HG03139 (cell line): ENCODE results near the gene INVS.
"Not testable (repeated sequence)": the region's sequence is repeated elsewhere in the genome, so short reads cannot be mapped to it uniquely, and the experiment has no call there.

Experiments used
- ATAC-seq: cut with Tn5 transposase; IDR thresholded peaks from one replicate; pipeline ENCODE4 v1.9.1; 2021; ENCODE audit not compliant: unreplicated experiment

Gene INVS

DNA sequence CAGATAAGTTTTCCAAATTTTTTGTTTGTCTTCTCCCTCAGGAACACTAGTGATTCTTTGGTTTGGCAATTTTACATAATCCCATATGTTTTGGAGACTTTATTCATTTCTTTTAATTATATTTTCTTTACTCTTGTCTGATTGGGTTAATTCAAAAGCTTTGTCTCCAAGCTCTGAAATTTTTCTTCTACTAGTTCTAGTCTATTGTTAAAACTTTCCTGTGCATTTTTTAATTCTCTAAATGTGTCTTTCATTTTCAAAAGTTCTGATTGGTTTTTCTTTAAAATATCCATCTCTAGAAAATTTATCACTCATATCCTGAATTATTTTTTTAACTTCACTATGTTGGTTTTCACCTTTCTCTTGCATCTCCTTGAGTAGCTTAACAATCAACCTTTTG, 92.2 kb downstream of the INVS start:
- ATAC-seq: no peak

DNA sequence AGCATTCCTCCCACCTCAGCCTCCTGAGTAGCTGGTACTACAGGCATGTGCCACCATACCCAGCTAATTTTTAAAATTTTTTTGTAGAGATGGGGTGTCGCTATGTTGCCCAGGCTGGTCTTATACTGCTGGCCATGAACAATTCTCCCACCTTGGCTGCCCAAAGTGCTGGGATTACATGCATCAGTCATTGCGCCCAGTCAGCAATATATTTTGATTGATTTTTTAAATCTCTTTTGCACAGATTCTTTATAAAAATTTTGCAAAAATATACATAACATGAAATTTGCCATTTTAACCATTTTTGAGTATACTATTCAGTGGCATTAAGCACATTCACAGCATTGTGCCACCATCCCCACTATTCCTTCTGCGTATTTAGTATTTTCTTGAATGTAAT, 94.0 kb downstream of the INVS start:
- ATAC-seq: no peak

DNA sequence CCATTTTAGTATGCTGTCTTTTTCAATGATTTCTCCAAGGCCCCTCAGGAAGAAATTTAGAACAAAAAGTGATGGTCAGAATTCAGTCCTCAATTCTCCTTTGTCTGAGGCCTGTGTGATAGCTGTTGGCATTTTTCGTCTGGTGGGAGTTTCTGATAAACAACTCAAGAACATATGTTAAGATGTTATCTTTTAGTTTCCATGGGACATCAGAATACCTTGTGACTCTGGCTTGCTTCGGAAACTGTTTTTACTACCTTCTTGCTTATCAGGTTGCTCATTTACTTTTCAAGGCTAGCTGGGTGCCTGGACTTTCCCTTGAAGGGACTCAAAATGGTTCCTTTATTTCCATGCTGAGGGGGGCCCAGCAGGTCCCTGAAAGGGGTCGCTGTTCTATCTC, 97.2 kb downstream of the INVS start:
- no peak for ATAC-seq

DNA sequence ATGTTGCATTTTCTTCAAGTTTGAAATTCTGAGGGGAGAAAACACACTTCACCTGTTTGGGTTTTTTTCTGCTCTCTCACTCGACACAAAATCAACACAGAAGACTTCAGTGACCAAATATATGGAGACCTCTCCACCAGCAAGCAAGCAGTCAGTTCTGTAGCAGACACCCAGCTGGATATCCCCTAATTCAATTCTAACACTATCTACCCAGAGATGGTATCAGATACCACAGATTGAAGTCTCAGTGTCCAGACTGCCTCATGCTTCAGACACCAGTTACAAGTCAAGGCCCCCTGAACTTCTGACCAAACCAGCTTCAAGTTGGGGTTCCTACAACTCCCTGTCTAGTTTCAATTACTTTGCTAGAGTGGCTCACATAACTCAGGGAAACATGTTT, 97.8 kb downstream of the INVS start:
- ATAC-seq: no peak

DNA sequence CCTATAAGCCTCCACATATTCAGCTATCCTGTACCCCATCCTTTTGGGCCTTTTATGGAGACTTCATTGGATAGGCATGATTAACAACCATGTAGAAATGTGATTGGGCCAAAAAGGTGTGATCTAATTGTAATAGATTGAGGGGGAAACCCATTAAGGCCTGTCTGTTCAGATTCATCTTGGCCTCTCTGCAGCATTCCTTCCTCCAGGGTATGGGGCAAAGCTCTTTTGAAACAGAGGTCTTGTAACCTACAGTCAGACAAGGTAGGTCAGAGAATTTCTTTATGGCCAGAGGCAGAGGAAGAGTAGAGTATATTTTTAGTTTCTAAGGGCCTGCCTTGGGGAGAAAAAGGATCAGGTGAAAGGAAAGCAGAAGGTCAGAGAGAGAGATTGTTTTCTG, 98.5 kb downstream of the INVS start:
- no peak for ATAC-seq

DNA sequence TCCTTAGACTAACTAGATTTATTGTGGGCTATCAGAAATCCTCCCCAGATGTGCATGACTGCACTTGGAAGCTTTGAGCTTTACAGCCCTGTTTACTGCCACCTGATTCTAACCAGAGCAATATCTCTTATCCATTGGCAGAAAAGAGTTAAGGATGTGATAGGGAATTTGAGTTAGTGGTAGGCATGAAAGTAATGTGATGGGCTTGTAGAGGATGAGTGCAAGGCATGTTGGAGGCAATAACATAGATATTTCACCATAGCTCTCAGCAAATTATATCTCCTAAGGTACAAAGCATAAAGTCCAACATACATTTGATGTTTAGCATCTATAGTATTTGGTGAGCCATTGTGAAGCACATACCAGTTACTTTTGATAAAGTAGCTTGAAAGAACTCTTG, 103.8 kb downstream of the INVS start:
- no peak for ATAC-seq

DNA sequence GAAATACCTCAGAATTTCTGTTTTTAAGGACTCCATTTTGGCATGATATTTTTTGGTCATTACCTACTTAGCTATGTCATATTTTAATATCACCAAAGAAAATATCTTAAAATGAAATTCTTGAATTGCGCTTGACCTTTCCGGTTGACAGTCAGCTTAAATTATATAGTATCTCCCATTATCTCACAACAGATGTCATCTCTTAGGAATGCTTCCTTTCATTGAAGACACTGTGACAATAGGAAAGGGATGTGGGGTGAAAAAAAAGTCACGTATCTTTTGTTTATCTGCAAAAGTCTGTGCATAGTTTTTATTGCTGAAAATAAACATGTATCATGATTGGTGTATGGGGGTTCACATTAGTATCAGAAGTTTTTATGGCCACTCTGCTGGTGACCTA, 105.8 kb downstream of the INVS start:
- ATAC-seq: no peak

DNA sequence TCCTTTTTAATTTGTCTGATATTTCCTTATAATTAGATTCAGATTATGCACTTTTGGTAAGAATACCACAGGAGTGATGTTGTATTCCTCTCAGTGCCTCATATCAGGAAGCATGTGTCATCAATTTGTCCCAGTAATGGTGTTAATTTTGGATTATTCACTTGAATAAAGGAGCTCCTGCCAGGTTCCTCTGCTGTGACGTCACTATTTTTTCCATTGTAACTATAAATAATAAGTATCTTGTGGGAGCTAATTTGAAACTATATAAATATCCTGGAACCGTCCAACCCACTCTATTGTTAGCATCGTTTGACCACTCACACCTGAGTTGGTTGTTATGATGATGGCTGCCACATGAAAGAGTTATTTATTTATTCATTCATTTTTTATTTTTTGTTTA, 107.9 kb downstream of the INVS start:
- no peak for ATAC-seq

DNA sequence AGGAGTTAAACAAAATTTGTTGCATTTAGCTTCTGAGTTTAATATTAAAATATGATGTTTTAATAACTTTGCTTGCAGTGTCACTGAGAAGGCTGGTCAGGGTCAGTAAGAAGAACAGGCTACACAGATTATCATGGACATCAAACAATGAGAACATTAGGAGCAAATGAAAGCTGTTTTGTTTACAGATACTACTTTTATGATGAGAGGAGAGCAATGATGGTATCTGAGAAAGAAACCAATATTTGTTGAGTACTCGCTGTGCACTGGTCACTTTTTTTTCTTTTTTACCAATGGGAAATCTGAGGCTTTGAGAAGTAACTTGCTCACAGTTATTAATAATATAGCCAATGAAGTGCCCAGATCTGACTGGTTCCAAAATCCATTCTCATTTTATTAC, 109.6 kb downstream of the INVS start:
- no peak for ATAC-seq

DNA sequence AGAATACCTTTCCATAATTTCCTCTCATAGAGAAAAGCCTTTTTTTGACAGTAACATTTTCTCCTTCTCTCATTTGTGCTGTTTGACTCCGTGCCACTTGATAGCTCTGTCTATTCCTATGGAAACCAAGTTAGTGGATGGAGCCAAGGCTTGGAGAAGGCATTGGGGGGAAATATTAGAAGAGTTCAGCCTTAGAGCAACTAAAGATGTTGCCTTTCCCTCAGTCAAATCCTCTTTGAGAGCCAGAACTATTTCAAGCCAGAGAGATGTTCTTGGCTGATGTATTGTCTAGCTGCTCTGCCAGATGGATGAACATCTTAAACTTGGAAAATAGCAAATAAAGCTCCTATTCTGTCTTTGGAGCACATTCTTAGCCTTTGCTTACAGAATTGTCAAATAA, 112.4 kb downstream of the INVS start:
- ATAC-seq: no peak

DNA sequence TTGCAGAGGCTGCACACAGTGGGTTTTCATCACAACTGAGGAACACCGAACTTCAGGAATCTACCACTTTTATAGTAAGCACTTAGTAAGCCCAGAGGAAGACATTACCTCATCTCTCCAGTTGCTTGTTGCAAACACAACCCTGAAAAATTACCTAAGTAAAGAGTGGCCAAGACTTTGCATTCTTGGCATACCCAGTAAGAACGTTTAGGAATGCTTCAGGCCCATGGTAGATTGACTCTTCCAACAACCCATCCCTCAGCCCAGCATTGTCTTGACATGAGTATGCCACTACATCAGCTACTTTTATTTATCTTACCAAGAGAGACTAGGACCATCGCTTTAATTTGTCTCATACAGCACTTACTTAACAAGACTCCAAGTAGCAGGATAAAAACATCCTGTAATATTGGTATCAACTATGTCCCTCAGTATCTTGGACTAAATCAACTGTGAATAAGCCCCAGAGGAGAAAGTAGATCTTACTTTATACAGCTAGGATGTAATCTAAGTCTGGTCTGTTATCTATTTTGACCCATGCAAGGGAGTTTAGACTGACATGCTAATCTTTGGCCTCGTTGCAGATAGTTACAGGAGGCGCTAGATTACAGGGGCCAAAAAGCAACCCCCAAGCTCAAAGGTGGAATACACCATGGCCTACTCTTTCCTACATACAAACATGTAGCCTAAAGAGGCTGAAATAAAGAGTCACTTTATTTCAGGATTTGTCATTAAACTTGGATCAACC, 114.9 kb downstream of the INVS start:
- no peak for ATAC-seq

DNA sequence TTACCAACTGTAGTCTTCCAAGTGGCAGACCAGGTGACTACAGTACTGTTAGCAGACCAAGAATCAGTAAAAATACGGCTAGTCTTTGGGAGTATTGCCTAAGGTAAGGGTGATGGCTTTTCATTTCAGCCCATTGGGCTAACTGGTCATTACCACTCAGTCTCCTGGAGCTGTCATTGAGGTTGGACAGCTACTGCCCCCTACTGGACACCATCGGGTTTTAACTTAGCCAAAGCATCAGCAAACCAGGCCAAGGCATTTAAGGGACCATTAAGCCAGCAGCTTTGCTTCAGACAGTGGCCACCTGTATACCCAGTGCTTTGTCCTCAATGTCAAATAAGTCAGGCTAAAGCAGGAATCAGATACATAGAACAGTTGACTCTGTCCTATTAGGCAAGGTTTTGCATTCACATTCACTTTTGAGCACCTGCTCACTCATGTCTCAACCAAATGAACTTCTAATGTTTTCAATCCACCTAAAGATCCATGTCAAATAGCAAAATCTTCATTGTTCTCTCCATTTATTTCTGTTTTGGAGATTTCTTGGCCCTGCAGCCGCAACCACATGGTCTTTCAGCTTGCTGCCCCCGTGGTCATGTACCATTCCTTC, 117.2 kb downstream of the INVS start:
- ATAC-seq: no peak

DNA sequence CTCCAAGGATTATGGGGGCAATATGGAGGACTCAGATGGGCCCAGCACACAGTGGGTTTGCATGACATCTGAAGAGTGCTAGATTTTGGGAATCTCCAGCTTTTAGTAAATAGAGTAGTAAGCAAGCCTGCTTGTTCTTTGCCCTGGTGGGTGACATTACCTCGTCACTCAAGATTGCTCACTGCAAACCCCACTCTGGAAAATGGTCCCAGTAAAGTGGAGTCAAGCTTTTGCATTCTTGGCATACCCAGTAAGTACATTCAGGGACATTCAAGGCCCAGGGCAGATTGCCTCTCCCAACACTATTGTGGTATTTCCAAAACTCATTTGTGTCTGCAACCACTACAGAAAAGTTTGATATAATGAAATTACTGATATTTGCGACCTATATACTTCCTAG, 118.5 kb downstream of the INVS start:
- ATAC-seq: no peak

DNA sequence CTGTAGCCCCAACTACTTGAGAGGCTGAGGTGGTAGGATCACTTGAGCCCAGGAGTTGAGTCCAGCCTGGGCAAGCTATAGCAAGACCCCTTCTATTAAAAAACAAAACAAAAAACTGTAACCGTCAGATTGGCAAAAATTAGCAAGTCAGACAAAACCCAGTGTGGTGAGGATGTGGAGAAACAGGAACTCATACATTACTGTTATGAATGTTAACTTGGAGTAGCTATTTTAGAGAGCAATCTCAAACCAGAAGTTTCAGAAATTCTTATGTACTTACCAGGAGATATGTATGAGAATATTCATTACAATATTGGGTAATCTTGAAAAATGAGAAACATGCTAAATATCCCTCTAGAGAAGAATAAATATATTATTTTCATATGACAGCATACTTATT, 120.3 kb downstream of the INVS start:
- ATAC-seq: peak; percentile 53

DNA sequence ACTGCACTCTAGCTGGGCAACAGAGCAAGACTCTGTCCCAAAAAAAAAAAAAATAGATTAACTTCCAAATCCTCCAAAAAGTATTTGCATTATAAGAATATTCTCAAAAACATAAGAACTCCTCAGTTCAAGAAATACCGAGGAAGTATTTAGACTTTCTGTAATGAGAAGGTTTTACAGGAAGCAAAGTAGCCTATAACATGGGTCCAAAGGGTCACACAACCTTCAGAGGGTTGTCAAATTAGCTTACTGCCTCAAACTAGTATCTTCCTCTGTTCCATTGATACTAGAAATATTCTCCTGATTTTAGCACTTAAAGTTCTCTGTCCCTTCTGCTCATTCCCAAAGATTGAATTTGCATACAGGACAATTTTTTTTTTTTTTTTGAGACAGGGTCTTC, 121.9 kb downstream of the INVS start:
- no peak for ATAC-seq

DNA sequence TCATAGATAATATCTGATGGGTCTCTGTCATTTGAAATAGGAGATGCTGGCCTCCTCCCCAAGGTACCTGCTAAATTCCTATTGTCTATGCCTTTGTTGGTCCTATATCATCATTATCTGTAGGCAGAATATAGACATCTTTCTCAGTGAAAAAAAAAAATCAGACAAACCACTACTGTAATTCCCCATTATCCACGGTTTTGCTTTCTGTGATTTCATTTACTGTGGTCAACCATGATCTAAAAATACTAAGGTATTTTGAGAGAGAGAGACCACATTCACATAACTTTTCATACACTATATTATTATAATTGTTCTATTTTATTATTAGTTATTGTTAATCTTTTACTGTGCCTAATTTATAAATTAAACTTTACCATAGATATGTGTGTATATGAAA, 122.5 kb downstream of the INVS start:
- no peak for ATAC-seq

DNA sequence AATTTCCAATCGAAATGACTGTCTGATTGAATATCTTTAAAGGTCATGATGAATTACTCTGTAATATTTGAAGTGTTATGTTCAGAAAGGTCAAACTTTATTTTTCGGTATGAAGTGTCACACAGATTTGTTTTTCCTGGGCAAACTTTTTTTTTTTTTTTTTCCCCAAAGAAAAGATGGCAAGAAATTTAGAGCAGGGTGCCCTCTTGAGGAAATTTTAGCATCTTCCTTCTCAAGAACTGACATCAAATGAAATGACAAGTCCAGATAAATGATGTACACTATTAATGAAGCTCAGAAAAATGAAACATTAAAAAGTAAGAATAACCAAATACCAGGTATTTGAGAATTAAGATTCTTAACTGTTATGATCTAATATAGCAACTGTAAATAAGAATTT, 123.6 kb downstream of the INVS start:
- ATAC-seq: no peak

DNA sequence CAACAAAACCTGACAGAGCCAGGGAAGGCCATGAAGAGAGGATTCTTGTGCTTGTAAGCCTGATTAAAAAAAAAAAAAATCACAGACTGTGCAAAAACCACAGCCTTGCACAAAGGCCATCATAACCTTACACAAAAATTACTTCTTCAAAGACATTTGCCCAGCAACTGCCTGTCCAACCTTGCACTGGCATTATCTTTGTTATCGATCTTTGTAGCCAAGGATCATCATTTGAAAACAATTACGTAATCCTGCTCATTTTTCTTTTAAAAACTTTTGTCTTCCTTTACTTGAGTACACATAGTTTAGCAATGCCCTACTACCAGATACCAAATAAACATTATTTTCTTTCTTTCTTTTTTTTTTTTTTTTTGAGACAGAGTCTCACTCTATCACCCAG, 128.6 kb downstream of the INVS start:
- no peak for ATAC-seq

DNA sequence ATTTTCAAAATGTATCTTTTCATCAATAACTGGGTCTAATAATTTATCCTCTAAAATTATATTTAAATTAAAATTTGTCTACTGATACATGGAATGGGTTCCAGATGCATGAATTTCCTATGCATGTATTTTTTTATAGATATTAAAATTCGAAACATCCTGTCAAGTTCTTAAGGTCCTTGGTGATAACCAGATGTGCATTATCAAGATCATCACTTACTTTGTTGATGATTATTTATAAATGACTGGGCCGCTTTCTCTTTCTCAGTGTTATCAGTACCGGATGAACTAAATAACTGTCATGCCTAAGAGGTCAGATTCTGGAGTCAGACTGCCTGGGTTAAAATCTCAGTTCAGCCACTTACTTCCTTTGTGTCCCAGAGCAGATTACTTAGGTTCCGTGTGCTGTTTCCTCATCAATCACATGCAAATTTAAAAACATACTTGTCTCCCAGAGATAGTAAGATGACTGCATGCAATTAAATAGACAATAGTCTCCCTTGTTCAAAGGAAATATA, 129.4 kb downstream of the INVS start:
- no peak for ATAC-seq

DNA sequence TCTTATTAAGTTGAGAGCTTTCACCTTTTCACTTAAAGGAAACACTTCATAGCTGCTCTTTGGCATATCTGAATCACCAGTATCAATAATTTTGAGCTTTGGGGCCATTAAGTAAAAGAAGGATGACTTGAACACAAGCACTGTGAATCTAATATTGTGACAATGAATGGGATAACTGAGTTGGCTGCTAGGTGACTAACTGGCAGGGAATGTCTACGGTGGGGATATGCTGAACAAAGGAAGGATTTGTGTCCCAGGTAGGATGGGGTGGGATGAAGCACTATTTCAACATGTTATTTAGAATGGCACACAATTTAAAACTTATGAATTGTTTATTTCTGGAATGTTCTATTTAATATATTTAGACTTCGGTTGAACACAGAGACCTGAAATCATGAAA, 130.1 kb downstream of the INVS start:
- no peak for ATAC-seq

DNA sequence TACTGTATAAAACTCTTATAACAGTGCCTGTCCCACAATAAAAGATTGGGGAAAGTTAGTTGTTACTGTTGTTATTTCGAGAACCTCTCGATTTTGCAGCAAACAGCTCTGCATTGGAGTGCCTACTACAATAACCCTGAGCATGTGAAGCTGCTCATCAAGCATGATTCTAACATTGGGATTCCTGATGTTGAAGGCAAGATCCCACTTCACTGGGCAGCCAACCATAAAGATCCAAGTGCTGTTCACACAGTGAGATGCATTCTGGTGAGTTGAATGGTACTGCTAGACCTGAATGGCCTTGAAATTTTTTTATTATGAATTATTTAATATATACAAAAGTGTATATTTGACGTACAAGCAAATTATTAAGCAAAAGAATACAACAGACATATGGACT, 130.5 kb downstream of the INVS start:
- ATAC-seq: no peak

DNA sequence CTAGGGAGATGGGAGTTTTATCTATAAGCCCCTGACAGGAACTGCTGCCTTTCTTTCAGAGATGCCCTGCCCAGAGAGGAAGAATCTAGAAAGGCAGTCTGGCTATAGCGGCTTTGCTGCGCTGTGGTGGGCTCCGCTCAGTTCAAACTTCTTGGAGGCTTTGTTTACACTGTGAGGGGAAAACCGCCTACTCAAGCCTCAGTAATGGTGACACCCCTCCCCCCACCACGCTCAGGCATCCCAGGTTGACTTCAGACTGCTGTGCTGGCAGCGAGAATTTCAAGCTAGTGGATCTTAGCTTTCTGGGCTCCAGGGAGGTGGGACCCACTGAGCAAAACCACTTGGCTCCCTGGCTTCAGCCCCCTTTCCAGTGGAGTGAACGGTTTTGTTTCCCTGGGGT, 137.9 kb downstream of the INVS start:
- ATAC-seq: not testable (repeated sequence)

DNA sequence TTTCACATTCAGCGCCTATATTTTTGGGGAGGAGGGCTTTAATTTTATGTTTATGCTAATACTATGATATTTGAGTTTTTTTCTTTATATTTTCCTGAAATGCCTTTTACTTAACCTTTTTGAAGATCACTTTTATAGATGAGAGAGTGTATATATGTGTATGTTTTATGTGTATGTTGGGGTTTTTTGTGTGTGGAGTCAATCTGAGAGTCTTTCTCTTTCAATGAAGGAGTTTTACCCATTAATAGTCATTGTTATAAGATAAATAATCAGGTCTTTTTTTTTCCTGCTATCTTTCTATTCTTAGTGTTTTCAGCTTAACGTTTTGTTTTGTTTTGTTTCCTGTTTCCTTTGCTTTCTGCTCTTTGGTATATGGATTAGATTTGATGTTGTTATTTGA, 141.5 kb downstream of the INVS start:
- no peak for ATAC-seq
